NB4 (cell line): Measurements from ENCODE around the gene NRL.

ENCODE experiments used
- CTCF ChIP-seq: IDR thresholded peaks from one replicate; pipeline ENCODE4 v1.5.1; 2012; ENCODE audit warnings: low read depth, low read length
- POLR2A ChIP-seq: IDR thresholded peaks from 2 replicates; pipeline ENCODE4 v1.6.1; 2011; ENCODE audit warnings: mild to moderate bottlenecking; ENCODE audit not compliant: insufficient read length; ENCODE audit errors: extremely low read depth

- no peak for TF ChIP-seq CTCF
- TF ChIP-seq POLR2A: no peak
Observed at GRCh38 chr14:24053548-24054323, 61.0 kb downstream of the NRL start.
